A172 (cell line): ENCODE measurements around the gene FIS1. TPM values are rescaled to one million over a fixed set of nuclear protein-coding genes. Genes with fewer than 3 reads are reported as not detected.
A peak's percentile ranks its signal among the peaks of the same experiment; 100 is the strongest.

Source experiments
- DNase-seq: peaks from one replicate; pipeline ENCODE4 v3.0.0-alpha.2; 2015; ENCODE audit warnings: low spot score
- total RNA-seq: library from RNA; depleted of rRNA; stranded (reverse); fragments of >200 nt; shearing (Covaris generic); gene quantifications from 2 replicates; pipeline ENCODE4 v1.2.3, GENCODE V29; 2014

FIS1 gene
- total RNA-seq, 1 experiment from 2014 or later = 189 TPM

GRCh38 chr7:101234636-101235035, 10.2 kb downstream of the FIS1 start:
- DNase-seq = no peak

GRCh38 chr7:101233907-101234547, 10.9 kb downstream of the FIS1 start:
- DNase-seq = no peak

DNA sequence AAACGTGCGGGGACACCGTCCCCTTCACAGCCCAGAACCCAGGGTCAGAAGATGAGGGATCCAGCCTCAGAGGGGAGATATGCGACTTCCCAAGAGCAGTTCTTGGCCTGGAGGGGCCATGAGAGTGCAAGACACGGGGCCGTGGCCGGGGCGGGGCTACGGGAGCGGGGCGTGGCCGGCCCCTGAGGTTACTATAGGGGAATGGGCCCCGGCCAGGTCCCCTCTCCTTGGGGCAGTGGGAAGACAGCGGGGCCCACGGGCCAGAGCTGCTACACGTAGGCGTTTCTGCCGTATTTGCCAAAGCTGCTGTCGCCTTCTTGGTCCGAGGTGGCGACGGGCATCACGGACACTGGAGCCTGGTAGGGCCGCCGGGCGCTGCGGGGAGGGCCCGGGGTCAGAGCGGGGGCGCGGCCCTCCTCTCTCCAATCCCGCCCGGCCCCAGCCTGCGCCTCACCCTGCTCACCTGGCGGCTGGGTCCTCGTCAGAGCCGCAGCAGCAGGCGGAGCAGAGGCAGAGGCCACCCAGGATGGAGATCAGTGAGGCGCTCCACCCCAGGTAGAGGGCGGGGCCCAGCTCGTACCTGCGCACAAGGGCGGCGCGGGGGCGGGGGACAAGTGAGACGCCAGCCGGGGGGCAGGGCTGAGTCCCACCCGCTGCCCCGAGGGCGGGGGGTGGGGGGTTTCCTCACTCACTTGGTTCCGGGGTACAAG, 12.6 kb downstream of the FIS1 start:
- DNase-seq = no peak

DNA sequence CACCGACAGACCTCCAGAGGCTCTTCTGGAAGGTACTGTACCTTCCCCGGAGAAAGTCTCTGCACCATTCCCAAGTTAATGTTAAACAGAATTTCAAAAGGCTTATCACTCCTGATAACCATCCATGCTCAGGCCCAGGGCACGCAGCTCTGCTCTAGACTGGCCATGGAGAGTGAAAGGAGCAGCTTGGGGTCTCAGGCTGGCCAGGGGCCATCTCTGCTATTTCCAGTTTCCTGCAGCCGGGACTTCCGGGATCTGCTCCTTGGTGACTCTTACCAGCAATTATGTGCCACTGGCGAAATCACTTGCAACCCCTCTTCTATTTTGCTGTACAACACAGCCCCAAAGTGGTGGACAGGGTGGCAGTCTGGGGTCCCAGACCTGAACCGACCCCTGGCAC, 13.2 kb downstream of the FIS1 start:
- DNase-seq = no peak

GRCh38 chr7:101226721-101227120, 18.2 kb downstream of the FIS1 start:
- DNase-seq = no peak

GRCh38 chr7:101225650-101226049, 19.2 kb downstream of the FIS1 start:
- DNase-seq = no peak

GRCh38 chr7:101223528-101223927, 21.4 kb downstream of the FIS1 start:
- DNase-seq = no peak

DNA sequence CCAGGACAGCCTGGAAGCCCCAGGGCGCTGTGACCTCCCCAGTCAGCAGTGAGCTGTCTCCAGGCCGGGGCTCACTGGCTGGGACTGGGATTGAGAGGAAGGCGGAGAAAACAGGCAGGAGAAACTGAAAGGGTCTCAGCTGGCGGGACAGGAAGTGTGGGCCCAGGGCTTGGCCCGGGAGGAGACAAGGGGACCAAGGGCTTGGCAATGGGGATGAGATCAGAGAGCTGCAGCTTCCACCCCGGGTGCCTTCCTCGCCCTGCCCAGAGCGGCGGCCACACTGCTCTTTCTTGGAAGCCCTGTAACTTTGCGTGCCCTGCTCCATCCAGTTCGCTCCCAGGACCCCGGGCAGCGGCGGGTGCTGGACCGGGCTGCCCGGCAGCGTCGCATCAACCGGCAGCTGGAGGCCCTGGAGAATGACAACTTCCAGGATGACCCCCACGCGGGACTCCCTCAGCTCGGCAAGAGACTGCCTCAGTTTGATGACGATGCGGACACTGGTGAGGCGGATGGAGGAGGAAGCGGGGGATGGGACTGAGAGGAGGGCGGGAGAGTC, 22.5 kb downstream of the FIS1 start:
- no peak for DNase-seq

- no peak for DNase-seq
Observed at GRCh38 chr7:101220295-101220694, 24.6 kb downstream of the FIS1 start.

DNA sequence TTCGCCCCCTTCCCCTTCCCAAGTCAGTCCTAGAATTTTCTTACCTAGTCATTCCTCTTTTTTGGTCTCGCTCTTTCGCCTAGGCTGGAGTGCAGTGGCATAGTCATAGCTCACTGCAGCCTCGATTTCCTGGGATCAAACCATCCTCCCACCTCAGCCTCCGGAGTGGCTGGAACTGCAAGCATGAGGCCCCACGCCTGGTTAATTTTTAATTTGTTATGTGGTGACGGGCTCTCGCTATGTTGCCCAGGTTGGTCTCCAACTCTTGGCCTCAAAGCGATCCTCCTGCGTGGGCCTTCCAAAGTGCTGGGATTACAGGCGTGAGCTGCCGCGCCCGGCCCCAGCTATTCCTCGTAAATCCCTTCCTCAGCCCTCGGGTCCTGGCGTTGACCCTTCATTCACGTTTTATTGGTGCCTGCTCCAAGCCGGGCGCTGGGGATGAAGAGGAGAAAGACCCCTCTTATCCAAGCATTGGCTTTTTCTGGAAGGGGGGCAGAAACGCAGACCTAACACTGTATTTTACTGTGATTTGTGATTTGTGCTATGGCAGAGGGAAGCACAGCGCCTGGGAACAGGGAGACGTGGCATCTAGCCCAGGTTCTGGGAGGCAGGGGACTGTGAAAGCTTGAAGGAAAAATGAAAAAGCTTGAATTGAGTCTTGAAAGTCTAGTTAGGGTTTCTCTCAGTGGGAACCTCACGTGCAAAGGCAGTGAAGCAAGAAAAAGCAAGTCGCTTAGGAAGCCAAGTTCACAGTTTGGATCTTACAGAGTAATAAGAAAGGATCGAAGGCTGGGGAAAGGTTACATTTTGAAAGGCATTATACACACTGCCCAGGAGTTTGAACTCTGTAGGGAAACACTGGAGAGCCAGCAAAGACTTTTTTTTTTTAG, 26.4 kb downstream of the FIS1 start:
- no peak for DNase-seq

DNA sequence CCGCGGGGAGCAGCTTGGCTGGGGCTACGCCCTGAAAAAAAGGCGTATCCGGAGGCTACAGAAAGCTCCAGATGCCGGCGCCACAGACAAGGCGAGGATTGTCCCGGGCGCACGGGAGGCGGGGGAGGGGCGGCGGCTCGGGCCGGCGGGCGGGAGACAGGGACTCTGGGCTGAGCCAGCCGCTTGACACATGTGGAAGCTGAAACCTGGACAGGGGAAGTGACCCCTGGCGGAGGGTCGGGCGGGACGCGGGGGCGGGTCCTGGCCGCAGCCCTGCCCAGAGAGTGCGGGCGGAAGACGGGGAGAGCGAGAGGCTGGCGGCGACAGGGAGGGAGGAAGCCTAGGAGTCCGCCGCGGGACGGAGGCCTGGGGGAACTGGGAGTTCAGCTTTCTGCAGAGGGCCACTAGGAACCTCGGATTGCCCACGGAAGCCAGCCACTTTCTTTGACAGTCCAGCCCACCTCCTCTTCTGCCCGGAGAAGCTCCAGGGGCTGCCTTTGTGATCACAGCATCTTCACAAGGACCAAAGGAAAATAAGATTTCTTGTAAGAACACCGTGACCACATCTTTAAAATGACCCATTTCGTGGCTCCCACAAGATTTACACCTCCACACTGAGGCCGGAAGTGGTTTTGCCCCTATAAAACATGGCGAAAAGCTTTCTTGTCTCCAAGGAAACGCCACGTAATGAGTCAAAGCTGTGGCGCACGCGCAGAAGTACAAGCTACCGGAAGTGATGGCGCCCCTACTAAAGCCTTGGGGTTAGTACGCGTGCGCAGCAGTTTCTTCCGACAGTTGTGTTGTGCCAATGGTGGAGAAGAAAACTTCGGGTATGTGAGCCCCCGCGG, 27.3 kb downstream of the FIS1 start, which contains the start of the genes PLOD3 and ZNHIT1:
TSS of gene PLOD3 (minus strand) at position 194 of the 848 bp plus-strand sequence. CDS start 307 bp downstream, outside the sequence.
TSS of gene ZNHIT1 (plus strand) at position 778 of the 848 bp plus-strand sequence. CDS start at position 809, 31 bp downstream.
- DNase-seq = peak; percentile 99

DNA sequence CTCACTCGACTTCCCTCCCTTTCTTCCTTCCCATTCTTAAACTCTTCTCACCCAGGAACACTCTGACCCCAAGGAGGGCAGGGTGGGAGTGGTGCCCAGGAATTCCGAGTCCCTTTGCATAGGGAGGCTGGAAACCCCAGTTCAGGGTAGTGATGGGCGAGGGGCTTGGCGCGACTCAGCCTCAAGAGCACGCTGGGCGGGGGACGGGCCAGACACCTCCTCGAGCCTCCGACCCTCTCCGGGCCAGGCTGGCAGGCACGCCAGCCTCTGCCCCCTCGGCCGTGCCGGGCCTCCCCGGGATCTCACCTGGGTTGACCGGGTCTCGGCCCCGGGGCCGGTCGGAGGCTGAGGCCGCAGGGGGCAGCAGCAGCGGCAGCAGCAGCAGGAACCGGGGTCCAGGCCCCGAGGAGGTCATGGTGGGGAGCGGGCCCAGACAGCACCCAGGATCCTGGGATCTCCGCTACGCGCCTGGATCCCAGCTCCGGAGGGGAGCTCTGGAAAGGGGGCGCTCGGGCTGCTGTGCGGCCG, 28.0 kb downstream of the FIS1 start:
- no peak for DNase-seq

DNA sequence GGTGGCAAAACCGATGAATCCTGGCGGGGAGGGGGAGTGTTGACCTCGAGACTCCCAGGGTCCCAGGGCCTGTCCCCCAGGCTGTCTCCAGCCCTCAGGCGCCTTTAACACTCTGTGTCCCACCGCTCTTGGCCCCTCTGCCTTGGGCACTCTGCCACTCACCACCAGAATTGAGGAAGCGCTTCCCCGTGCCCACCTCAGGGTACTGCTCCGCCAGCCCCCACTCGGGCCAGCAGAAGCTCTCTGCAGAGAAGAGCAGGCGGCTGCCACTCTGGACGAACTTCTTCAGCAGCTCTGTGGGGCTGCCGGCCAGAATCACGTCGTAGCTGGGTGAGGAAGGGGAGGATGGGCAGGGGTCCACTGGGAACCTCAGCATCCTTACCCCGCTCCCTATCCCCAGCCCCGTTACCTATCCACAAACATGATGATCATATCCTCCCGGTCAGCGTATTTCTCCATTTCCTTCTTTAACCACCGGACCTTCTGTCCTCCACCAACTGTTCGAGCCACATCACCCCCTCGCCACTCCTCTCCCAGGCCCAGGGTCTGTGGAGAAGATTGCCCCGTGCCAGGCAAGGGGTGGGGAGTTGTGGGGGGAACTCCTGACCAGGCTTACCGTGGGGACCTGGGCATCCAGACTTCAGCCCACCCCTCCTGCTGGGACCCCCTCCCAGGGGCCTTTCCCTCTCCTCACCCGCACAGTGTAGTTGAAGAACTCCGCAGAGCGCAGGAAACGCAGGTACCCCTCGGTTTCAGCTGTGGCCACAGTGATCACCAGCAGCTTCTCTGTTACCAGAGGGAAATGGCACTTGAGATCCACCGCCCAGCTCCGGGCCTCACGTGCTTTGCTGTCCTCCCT, 28.7 kb downstream of the FIS1 start:
- peak; percentile 34 for DNase-seq

DNA sequence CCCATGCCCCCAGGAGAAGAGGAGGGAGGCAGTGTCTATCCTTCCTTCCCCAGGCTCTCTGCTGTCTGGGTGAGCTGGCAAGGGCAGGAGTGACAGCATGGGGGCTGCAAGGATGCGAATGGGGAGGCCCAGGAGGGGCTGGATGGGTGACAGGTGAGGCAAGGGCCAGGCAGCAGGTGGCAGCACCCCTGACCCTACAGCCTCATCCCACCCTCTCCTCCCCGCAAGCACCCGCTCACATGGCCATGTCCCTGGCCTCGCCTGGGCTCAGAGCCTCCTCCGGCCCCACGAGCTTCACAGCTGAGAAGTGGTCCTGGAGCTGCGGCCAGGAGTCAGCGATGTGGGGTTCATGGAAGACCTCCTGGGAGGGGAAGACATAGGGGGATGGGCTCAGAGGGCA, 32.9 kb downstream of the FIS1 start:
- no peak for DNase-seq

DNA sequence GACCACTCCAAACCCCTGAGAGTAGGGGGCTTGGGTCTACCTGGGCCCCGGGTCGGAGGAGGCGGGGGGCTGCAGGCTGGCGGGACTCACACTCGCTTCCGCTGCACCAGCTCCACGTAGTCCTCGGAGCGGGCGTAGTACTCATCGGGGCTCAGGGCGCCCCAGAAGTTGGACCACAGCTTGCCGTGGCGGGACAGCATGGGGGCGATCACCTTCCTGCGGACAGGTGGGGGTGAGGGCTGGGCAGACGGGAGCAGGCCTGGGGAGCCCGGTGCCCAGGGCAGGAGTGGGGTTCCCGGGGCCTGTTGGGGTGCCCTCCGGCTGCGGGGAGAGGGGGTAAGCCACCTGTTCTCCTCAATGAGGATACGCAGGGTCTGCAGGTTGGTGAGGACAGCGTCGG, 33.4 kb downstream of the FIS1 start:
- DNase-seq = no peak

GRCh38 chr7:101210143-101210542, 34.7 kb downstream of the FIS1 start:
- DNase-seq = no peak

DNA sequence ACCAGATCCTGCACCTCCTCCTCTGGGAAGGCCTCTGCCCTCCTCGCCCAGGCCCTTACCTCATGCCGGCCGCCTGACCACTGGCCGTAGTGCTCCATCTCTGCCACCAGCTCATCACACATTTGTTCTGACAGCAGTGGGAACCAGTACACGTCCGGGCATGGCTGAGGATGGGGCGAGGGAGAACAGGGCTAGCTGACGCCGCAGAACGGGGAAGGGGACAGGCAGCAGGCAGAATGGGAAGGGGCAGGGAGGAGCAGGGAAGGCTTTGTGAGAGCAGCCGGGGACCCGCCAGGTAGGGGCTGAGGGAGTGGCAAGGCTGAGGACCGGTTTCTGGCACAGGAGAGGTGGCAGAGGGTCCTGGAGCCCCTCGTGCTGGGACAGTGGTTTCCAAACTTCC, 36.1 kb downstream of the FIS1 start:
- DNase-seq = no peak

- DNase-seq = no peak
Observed at GRCh38 chr7:101207459-101207858, 37.4 kb downstream of the FIS1 start.

DNA sequence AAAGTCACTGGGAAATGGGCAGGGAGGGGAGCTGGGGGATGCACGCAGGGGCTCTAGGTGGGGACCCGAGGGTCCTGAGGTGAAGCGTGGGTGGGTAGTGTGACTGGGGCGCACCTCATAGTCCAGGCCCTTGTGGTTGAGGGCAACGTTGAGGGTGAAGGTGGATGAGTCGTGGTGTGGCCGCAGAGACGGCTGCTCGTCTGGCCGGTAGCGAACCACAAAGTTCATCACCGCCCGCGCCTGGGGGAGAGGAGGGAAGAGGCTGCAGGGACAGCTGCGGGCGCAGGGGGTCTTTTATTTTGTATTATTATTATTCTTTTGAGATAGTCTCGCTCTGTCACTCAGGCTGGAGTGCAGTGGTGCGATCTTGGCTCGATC, 38.2 kb downstream of the FIS1 start:
- DNase-seq = no peak
